Common myeloid progenitor, CD34-positive (primary cell): ENCODE measurements around the gene SHF.

Experiments
- CTCF ChIA-PET: fragments of 350-600 bp; sonication (Branson Sonifier 250); formaldehyde crosslinking; loops from one replicate; lab custom pipeline; 2021; ENCODE audit warnings: antibody characterized with exemption; lab: Charles Lee
- POLR2A ChIA-PET: fragments of 350-600 bp; sonication (Branson Sonifier 250); formaldehyde crosslinking; loops from one replicate; lab custom pipeline; 2021; ENCODE audit warnings: antibody characterized with exemption; lab: Charles Lee
- DNase-seq, 3 donors: peaks; one replicate each; pipeline versions ENCODE4 v3.0.0 to v3.0.0-alpha.2; 2013
- H3K27ac ChIP-seq, 2 experiments: 1 replicate in 1 of 2; 2 replicates in 1 of 2; pipeline ENCODE4 v1.7.0; 2013; ENCODE audit warnings: inconsistent platforms in 2 of 2, low read length in 2 of 2, mild to moderate bottlenecking in 2 of 2, low read depth in 1 of 2, moderate library complexity in 1 of 2; ENCODE audit not compliant: severe bottlenecking in 2 of 2, insufficient read depth in 1 of 2, poor library complexity in 1 of 2
- H3K27me3 ChIP-seq, 5 experiments: replicated peaks in 2 of 5; 1 replicate in 3 of 5; 2 replicates in 2 of 5; pipeline versions ENCODE4 v1.6.1 to v1.7.0; 2013; ENCODE audit warnings: low read length in 4 of 5, mild to moderate bottlenecking in 2 of 5, moderate library complexity in 2 of 5, inconsistent platforms in 1 of 5; ENCODE audit not compliant: insufficient read depth in 5 of 5, control insufficient read depth in 4 of 5
- H3K36me3 ChIP-seq, 4 experiments: 1 replicate in 2 of 4; 2 replicates in 2 of 4; pipeline versions ENCODE4 v1.6.1 to v1.7.0; 2013; ENCODE audit warnings: low read length in 3 of 4, control low read depth in 1 of 4, mild to moderate bottlenecking in 1 of 4; ENCODE audit not compliant: control insufficient read depth in 4 of 4, insufficient read depth in 4 of 4
- H3K4me1 ChIP-seq, 4 experiments: 1 replicate in 3 of 4; 2 replicates in 1 of 4; pipeline versions ENCODE4 v1.6.1 to v1.7.1; 2013; ENCODE audit warnings: low read length in 3 of 4, mild to moderate bottlenecking in 3 of 4, control low read depth in 1 of 4, inconsistent platforms in 1 of 4, moderate library complexity in 1 of 4; ENCODE audit not compliant: control insufficient read depth in 4 of 4, insufficient read depth in 4 of 4; ENCODE audit errors: control extremely low read depth in 1 of 4
- H3K4me3 ChIP-seq, 7 experiments: 1 replicate in 4 of 7; 2 replicates in 3 of 7; pipeline versions ENCODE4 v1.5.1 to v1.7.0; 2013; ENCODE audit warnings: mild to moderate bottlenecking in 7 of 7, low read length in 6 of 7, moderate library complexity in 6 of 7, inconsistent platforms in 2 of 7, low read depth in 2 of 7, control low read depth in 1 of 7; ENCODE audit not compliant: insufficient read depth in 4 of 7, control insufficient read depth in 1 of 7; ENCODE audit errors: extremely low read depth in 1 of 7
- H3K9me3 ChIP-seq, 5 experiments: 1 replicate in 4 of 5; 2 replicates in 1 of 5; pipeline versions ENCODE4 v1.6.1 to v1.7.1; 2013; ENCODE audit warnings: low read length in 4 of 5, mild to moderate bottlenecking in 2 of 5, inconsistent platforms in 1 of 5, low read depth in 1 of 5, moderate library complexity in 1 of 5; ENCODE audit not compliant: control insufficient read depth in 4 of 5, insufficient read depth in 2 of 5; ENCODE audit errors: control extremely low read depth in 1 of 5
- WGBS: methylation state at CpG from one replicate; pipeline ENCODE4 v1.1.5; 2013; ENCODE audit not compliant: insufficient coverage; 5-methylcytosine and 5-hydroxymethylcytosine counted together

SHF gene

DNA sequence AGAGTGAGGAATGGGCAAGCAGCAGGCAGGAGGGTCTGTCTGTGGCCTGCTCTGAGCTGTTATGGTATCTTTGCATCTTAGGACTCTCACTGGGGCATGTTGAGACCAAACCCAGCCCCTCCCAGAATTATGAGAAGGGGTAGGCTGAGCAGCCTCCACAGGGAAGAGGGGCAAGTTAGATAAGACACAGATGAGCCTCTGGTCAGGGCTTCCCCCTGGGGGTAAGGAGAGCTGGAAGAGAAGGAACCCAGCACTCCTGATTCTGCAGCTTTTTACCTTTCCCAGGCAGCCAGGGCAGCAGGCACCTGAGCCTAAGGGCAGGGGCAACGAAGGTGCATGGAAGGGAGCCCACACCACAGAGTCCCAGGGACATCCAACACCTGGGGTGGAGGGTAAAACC is 38.7 kb downstream of the SHF start:
- H3K9me3 ChIP-seq, result no peaks in the 10 kb centered on the region
- no CpG with 5 or more reads among the region's 1 CpG for WGBS
- peaks cover 0 to 6% (median 4%) of the 10 kb centered on the region in 4 experiments for H3K4me1 ChIP-seq
- H3K27ac ChIP-seq, result no peak overlapping the region
- no peak overlapping the region for H3K4me3 ChIP-seq
- peaks cover 0 to 2% (median 0%) of the 10 kb centered on the region in 5 experiments for H3K27me3 ChIP-seq
- POLR2A ChIA-PET, result no interaction called here
- H3K36me3 ChIP-seq, result no peaks in the 10 kb centered on the region
- DNase-seq, result no peak
- CTCF ChIA-PET, result interaction anchor here (1.2 to 2.4 kb wide), 2 partner anchors 14 to 31 kb away, joined by 3 to 11 read pairs; no protein-coding TSS in a partner anchor

DNA sequence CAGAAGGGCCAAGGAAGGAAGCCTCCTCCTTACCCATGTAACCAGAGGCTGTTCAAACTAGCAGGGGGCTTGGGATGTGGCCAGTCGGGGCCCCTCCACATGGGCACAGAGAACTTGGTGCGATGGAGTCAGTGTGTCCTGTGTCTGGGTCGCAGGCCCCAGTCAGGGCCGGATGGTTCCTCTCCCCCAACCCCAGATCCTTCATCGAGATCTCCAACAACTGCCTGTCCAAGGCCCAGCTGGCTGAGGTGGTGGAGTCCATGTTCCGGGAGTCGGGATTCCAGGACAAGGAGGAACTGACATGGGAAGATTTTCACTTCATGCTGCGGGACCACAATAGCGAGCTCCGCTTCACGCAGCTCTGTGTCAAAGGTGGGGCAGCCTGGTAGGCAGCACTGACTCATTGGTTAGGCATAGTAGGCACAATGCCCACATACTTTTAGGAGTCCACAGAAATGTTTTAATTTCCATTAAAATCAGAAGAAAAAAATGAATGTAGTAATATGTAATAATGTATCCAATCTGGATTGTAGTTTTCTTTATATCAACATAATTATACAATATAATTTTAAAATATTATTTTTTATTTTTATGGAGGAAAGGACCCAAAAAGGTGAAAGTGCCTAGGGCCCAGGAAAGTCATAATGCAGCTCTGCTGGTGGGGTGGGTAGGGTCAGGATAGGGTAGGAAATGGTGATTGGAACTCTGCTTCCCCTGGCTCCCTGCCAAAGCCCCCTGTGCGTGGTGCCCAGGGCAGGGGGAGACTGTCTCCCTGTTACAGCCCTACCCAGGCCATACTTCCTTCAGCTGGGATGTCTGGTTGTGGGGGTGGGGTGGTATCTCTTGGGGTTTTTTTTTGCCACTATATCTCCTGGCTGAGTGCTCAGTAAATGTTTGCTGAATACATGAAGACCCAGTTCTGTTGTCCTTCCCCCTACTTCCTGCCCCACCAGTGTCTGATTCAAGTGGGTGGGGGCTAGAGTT is 39.4 kb downstream of the SHF start:
- Histone ChIP-seq H3K4me1 (peaks cover 0 to 6% (median 4%) of the 10 kb centered on the region in 4 experiments), H3K27me3 (peaks cover 0 to 2% (median 0%) of the 10 kb centered on the region in 5 experiments), H3K27ac (no peak overlapping the region), H3K4me3 (no peak overlapping the region), H3K36me3 (no peaks in the 10 kb centered on the region), H3K9me3 (no peaks in the 10 kb centered on the region)
- WGBS, result 98% methylated on average over 10 of the region's 12 CpGs
- ChIA-PET CTCF (interaction anchor here (1.2 to 2.4 kb wide), 2 partner anchors 14 to 30 kb away, joined by 3 to 11 read pairs; no protein-coding TSS in a partner anchor), POLR2A (no interaction called here)
- DNase-seq, result no peak

DNA sequence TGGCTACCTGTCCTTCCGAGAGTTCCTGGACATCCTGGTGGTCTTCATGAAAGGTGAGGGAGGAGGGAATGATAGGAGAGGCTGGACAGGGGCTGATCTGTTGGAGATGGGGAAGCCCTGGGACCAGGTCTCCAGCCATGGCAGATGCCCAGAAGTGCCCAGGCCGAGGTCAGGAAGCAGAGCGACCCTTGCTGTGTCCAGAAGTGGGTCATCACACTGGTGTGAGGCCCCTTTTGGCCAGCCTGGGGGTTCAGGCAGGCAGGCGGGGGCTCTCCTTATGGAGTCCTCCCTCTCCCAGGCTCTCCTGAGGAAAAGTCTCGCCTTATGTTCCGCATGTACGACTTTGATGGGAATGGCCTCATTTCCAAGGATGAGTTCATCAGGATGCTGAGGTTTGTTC is 40.2 kb downstream of the SHF start:
- CTCF ChIA-PET, result interaction anchor here (1.5 to 2.4 kb wide), 3 partner anchors 10 to 15 kb away, joined by 3 to 11 read pairs (median 9); no protein-coding TSS in a partner anchor
- peaks cover 0 to 6% (median 4%) of the 10 kb centered on the region in 4 experiments for H3K4me1 ChIP-seq
- H3K27ac ChIP-seq, result no peak overlapping the region
- POLR2A ChIA-PET, result no interaction called here
- DNase-seq, result no peak
- no peak overlapping the region for H3K4me3 ChIP-seq
- no peaks in the 10 kb centered on the region for H3K9me3 ChIP-seq
- no peaks in the 10 kb centered on the region for H3K36me3 ChIP-seq
- WGBS, result 100% methylated on average over 6 of the region's 7 CpGs
- H3K27me3 ChIP-seq, result peaks cover 0 to 2% (median 0%) of the 10 kb centered on the region in 5 experiments

DNA sequence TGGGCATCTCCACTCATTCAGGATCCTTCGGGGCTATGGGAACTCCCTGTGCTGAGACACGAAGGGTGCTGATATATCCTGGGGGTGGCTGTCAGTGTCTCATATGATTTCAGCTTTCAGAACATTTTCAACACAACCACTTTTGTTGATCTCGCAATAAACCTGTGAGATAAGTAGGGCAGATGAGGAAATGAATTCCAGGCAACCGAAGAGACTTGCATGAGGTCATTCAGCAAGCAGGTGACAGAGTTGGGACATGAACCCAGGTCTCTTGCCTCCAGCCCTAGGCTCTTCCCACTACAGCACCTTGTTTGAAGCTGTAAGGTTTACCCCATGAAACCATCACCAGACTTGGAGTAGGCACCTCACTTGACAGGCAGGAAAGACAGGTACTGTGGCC is 41.4 kb downstream of the SHF start:
- no peak for DNase-seq
- CTCF ChIA-PET, result interaction anchor here (0.8 to 2.3 kb wide), 5 partner anchors 11 to 21 kb away, joined by 3 to 9 read pairs (median 4); partner anchors contain the start of genes DUOX1 and DUOXA1
- Histone ChIP-seq H3K4me3 (no peak overlapping the region), H3K4me1 (peaks cover 0 to 6% (median 4%) of the 10 kb centered on the region in 4 experiments), H3K36me3 (no peaks in the 10 kb centered on the region), H3K27ac (no peak overlapping the region), H3K27me3 (peaks cover 0 to 5% (median 0%) of the 10 kb centered on the region in 5 experiments), H3K9me3 (no peaks in the 10 kb centered on the region)
- WGBS, result 100% methylated on average over 2 of the region's 4 CpGs
- POLR2A ChIA-PET, result no interaction called here

DNA sequence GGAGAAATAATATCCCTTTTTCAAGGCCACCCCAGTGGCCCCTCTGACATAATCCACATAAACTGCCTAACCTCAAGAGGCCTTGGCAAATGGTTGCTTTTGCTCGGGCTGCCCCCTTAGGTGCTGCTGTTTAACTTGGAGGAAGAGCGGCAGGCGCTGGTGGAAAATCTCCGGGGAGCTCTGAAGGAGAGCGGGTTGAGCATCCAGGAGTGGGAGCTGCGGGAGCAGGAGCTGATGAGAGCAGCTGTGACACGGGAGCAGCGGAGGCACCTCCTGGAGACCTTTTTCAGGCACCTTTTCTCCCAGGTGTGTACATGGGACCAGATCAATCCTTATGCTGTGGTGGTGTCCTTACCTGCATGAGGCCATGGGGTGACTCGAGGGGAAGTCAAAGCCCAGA is 43.0 kb downstream of the SHF start:
- DNase-seq, result no peak
- Histone ChIP-seq H3K27me3 (peaks cover 0 to 5% (median 0%) of the 10 kb centered on the region in 5 experiments), H3K4me3 (no peak overlapping the region), H3K4me1 (peaks cover 0 to 6% (median 4%) of the 10 kb centered on the region in 4 experiments), H3K9me3 (no peaks in the 10 kb centered on the region), H3K36me3 (no peaks in the 10 kb centered on the region), H3K27ac (no peak overlapping the region)
- 97% methylated on average over 7 of the region's 9 CpGs for WGBS
- ChIA-PET CTCF (interaction anchor here (2.3 kb wide), 1 partner anchor 20 kb away, joined by 8 read pairs; no protein-coding TSS in a partner anchor), POLR2A (no interaction called here)

DNA sequence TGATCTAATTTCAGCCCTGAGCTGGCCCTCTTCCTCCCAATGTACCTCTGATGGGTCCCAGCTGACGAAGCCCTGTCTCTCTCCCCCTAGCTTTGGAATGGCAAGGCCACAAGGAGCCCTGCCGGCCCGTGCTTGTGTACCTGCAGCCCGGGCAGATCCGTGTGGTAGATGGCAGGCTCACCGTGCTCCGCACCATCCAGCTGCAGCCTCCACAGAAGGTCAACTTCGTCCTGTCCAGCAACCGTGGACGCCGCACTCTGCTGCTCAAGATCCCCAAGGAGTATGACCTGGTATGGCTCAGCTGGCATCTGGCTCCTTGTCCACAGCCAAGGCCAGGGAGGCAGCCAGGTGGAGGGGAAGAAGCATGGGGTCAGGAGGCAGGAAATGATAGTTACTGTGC is 43.8 kb downstream of the SHF start:
- 96% methylated on average over 11 of the region's 11 CpGs for WGBS
- no peaks in the 10 kb centered on the region for H3K36me3 ChIP-seq
- POLR2A ChIA-PET, result no interaction called here
- CTCF ChIA-PET, result interaction anchor here (1.1 kb wide), 1 partner anchor 20 kb away, joined by 4 read pairs; no protein-coding TSS in a partner anchor
- no peak overlapping the region for H3K4me3 ChIP-seq
- peaks cover 0 to 5% (median 4%) of the 10 kb centered on the region in 4 experiments for H3K4me1 ChIP-seq
- H3K9me3 ChIP-seq, result no peaks in the 10 kb centered on the region
- peaks cover 0 to 5% (median 0%) of the 10 kb centered on the region in 5 experiments for H3K27me3 ChIP-seq
- no peak for DNase-seq
- no peak overlapping the region for H3K27ac ChIP-seq
